AG09309 (cell line): ENCODE measurements around the gene FAF2.

ENCODE experiments used
- DNase-seq: peaks from one replicate; pipeline ENCODE4 v3.0.0-alpha.2; 2010; ENCODE audit warnings: low read depth
- H3K4me3 ChIP-seq: 2 replicates; pipeline ENCODE4 v1.5.1; 2011; ENCODE audit warnings: mild to moderate bottlenecking, low read depth, low read length, moderate library complexity; ENCODE audit not compliant: control insufficient read depth
- TF ChIP-seq, protein P1 (sequence below): IDR thresholded peaks from 2 replicates; pipeline ENCODE4 v1.5.1; 2011; ENCODE audit warnings: mild to moderate bottlenecking, low read depth, low read length, inconsistent platforms; ENCODE audit not compliant: insufficient read depth, control insufficient read depth; ENCODE audit errors: missing control alignments

The FAF2 gene

DNA sequence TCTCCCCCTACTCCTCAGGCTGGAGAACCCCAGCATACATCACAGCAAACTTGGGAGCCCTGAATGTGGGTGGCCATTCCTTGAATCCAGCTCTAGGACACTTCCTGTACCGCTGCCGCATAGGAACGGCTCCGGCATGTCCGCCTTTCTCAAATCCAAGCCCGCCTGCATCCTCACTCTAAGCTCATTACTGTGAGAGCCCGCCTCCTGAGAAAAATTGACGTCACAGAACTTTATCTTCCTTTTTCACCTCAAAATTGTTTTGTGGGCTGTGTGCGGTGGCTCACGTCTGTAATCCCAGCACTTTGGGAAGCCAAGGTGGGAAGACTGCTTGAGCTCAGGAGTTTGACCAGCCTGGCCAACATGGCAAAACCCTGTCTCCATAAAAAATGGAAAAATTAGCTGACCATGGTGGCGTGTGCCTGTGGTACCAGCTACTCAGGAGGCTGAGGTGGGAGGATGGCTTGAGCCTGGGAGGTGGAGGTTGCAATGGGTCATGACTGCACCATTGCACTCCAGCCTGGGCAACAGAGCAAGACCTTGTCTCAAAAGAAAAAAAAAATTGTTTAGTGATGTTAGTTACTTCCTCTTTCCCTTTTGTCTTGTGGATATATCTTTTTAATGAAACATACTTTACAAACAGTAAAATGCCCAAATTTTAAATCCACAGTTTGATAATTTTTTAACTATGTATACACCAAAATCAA lies 66.2 kb downstream of the FAF2 start:
- TF ChIP-seq, protein P1, sequence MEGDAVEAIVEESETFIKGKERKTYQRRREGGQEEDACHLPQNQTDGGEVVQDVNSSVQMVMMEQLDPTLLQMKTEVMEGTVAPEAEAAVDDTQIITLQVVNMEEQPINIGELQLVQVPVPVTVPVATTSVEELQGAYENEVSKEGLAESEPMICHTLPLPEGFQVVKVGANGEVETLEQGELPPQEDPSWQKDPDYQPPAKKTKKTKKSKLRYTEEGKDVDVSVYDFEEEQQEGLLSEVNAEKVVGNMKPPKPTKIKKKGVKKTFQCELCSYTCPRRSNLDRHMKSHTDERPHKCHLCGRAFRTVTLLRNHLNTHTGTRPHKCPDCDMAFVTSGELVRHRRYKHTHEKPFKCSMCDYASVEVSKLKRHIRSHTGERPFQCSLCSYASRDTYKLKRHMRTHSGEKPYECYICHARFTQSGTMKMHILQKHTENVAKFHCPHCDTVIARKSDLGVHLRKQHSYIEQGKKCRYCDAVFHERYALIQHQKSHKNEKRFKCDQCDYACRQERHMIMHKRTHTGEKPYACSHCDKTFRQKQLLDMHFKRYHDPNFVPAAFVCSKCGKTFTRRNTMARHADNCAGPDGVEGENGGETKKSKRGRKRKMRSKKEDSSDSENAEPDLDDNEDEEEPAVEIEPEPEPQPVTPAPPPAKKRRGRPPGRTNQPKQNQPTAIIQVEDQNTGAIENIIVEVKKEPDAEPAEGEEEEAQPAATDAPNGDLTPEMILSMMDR = no peak
- DNase-seq = no peak
- no peak overlapping the region for H3K4me3 ChIP-seq

GRCh38 chr5:176515396-176515795 lies 67.2 kb downstream of the FAF2 start:
- H3K4me3 ChIP-seq = no peak overlapping the region
- TF ChIP-seq, protein P1 = no peak
- DNase-seq = no peak

DNA sequence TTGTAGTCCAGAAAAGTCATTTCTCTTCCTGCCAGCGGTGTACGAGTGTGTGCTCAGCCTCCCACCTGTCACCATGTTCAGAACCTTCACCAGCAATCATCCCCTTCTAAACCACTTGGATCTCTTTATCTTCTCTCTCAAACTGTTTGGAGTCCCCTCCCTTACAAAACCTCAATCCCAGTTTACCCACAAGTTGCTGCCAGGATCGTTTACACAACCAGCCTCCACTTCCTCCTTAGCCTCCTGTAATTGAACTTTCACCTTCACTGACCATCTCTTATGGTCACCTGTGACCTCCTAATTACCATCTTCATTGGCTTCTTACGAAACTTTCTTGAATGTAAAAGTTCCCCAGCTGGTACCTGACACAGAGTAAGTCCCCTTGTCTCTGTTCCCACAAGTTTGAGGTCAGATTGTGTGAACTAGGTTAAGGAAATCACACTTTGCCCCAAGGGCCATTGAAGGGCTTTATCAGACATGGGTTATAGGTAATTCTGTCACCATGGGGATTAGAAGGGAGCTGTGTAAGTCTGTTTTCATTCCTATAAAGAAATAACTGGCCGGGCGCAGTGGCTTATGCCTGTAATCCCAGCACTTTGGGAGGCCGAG lies 69.0 kb downstream of the FAF2 start:
- H3K4me3 ChIP-seq = no peak overlapping the region
- TF ChIP-seq, protein P1 = no peak
- no peak for DNase-seq

DNA sequence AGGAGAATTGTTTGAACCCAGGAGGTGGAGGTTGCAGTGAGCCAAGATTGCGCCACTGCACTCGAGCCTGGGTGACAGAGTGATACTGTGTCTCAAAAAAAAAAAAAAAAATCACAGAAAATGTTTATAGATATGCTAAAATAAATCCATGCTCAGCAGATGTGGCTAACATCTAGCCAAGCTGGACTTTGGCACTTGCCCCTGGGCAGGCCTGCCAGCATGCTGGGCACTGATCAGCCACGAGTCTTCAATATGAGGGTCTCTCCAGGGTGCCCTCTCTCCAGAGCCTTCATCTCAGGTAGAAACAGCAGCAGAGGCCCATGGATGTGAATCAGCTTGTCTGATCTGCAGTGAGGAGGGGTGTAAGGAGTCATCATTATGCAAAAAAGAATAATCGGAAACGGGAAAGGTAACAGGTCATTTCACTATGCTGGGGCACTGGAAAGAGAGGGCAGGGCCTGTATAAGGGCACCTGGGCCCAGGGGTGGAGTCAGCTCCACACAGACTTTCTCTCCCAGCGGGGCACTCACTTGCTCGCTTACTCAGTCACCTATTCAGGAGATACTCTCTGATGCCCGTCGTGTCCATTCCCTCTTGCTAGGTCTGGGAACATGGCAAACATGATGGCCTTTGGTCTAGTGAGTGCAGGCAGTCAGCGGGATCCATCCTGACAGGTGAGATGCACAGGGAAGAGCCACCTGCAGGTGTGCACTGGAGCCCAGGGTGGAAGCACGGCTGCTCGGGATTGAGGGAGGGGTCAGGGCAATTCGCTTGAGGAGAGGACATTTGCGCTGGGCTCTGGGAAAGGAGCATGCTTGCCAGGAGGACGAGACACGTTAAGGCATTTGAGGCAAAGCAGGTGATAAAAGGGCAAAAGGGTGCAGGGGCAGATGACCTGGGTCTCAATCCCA lies 71.9 kb downstream of the FAF2 start:
- TF ChIP-seq, protein P1 = no peak

DNA sequence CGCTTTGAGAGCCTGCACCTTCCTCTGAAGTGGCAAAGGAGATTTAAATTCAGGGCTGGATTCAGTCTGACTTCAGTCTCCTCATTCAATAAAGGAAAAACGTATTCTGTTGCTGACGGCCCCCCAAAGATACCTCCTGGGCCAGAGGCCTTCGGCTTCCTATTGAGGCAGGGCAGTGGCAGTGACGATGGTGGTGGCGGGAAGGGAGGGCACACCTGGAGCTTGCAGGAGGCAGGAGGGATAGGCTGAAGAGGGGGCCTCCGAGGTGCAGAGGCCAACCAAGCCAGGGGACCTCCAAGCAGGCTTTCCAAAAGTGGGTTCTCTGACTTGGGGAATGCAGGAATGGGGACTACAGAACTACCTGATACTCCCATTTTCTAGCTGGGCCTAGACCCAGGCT lies 73.1 kb downstream of the FAF2 start:
- TF ChIP-seq, protein P1 = no peak
- DNase-seq = no peak

More for the DNA sequence above, 71.9 kb downstream of the FAF2 start:
- no peak overlapping the region for H3K4me3 ChIP-seq
- no peak for DNase-seq

DNA sequence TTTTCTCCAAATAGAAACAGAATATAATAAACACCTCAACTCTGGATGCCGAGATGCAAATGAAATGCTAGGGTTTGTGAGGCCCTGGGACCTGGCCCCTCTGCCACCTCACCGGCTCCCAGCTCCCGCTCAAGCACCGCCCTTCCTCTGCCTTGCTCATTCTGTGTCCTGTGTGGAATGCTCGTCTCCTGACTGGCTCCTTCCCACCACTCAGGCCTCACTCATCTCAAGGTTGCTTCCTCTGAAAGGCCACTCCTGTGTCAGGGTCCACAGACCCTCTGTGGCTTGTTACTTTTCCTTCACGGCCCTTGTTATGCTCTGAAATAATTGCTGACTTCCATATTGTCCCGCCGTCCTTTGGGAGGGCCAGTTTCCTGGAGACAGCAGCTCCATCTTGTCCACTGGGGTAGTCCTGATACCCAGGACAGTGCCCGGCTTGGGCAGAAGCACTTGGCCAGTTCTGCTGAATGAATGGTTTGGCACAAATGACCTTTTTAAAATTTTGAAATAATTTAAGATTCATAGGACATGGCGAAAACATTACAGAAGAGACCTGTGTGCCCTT lies 73.6 kb downstream of the FAF2 start:
- TF ChIP-seq, protein P1 = no peak
- DNase-seq = no peak
- no peak overlapping the region for H3K4me3 ChIP-seq

More for the DNA sequence above, 73.1 kb downstream of the FAF2 start:
- no peak overlapping the region for H3K4me3 ChIP-seq
